SIG-M5 treated with dmso at 0.1 percent for 504 hours (cell line): Measurements from ENCODE around the gene C8A.

Source experiments
- DNase-seq: peaks from one replicate; lab custom pipeline; 2025; ENCODE audit not compliant: unreplicated experiment; lab: John Stamatoyannopoulos, UW

Gene C8A

DNA sequence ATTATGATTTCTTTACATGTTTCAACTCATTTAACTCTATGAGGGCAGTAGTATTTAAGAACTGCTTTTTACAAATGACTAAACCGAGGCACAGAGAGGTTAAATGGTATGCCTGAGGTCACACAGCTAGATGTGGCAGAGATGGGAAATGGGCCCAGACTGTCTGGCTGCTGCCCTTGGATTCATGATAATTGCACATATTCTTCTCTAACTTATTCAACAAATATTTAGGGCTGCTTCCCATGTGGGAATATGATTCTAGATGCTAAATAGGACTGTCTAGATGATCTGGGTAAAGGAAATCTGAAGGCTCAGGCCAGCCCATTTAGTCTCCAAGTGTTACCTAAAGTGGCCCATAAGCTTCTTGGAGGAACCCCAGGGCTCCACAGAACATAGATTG lies 26.2 kb downstream of the C8A start:
- DNase-seq = no peak

DNA sequence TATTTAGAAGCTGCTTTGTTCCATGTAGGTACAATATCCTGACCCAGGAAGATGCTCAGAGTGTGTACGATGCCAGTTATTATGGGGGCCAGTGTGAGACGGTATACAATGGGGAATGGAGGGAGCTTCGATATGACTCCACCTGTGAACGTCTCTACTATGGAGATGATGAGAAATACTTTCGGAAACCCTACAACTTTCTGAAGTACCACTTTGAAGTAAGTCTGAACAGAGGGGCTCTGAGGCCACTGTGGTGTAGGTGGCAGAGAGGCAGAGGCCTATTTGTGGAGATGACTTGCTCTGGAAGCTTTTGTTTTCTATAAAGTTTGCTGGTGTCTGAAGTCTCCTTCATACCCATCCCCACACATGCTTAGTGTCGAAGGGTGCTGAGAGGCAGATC lies 26.8 kb downstream of the C8A start:
- DNase-seq = no peak

DNA sequence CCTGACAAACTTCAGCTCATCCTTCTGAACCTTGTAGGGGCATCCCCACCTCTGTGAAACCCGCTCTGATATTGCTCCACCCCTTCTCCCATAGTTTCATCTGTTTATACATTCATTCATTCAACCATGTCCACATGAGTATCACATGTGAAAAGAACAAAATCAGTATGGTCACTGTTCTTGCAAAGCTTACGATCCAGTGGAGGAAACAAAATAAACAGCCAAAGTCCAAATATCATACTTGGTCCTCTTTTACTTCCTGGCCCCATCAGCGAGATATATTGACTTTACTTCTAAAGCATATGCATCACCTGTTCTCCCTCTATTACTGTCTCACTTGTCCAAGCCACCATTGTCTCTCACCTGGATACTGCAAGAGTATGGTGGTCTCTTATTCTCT lies 35.6 kb downstream of the C8A start:
- DNase-seq = no peak

DNA sequence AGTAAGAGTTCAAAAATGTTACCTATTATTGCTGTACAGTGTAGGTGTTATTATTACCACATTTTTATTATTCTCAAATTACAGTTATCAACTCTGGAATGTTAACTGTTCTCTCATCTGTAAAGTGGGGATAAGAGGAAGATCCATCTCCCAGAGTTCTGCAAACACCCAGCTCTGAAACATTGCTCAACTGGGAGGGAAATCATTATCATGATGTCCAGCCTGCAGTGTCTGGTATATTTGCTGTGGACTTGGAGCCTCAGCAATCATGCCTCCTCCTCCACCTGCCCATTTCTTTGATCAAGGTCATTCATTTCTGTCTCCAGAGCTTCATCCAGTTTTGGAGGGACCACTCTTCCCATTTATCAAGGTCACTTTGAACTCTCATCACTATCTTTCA lies 39.4 kb downstream of the C8A start:
- no peak for DNase-seq

DNA sequence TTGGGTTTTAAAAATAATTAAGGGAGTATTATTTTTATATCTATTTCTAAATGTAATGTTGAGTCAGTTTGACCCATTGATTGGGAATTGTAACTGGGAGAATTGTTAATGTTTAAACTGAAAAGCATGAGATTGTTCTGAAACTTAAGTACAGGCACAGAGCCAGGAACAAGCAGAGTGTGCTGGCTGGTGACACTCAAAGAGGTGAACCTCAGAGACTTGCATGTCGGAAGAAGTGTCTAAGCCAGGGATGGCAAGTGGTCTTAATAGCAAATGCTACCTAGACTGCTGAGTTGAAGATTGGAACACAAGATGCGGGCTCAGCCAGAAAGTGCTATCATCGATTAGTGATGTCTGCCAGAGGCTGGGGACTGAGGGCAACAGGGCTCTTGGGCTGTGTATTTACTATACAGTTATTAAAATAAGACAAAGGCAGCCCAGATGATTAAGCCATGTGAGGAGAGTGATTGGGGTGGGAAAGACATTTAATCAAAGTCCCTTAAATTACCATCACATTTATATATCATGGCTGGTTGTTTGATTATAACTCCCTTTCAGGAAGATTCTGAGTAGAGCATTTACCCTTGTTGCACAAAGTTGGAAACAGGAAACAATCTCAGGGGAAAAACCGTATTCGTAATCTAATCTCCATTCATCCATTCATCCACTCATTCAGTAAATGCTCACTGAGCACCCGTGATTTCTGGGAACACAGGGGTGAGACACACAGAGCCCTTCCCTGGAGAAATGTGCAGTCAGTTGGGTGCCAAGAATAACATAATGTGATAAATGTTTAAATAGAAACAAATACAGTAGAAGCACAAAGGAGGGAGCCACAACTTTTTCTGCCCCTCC lies 42.8 kb downstream of the C8A start:
- DNase-seq = no peak

DNA sequence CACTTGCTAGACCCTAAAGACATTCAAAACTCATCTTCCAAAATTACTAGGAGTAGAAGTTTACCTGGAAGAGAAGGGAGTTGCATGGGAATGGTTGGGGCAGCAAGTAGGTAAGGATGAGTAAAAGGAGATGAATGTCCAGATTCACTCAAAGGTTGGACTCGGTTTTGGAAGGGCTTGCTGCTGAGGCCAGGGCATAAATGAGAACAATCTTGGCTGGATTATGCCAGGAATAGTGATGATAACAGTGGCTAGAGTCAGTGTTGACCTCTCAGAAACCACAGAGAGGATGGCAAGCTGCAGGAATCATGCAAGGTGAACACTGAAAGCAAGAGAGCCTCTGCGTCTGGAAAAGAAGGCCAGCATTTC lies 43.4 kb downstream of the C8A start:
- no peak for DNase-seq

DNA sequence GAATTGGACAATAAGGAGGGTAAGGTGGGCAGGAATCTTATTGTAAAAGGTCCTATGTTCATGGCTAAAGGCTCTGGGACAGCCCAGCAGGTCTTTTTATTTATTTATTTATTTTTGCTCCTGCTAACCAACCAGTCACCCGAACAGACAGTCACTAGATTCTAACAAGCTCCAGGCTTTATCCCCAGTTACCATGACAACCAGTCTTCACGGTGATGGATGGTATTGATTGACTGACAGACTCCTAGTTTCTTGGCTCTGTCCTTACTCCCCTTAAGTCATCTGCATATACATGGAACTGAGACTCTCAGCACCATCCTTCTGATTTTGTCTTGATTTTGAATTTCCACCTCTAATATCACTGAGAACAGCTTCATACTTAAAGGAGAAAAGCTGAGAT lies 44.3 kb downstream of the C8A start:
- no peak for DNase-seq

DNA sequence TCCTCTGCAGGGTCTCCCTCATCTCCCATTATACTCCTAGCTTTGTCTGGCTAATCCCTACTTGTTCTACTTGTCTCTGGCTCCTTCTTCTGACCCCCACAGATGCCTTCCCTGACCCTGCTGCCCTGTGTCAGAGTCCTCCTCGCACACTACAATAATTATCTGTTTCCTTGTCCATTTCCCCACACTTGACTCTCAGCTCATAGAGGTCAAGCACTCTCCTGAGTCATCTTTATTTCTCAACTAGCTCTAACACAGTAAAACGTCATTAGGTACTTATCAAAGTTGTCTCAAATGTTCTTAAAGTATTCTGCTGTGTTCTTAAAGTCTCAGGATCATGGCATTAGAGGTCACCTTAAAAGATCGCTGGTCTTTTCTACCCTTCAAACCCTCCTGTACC lies 47.1 kb downstream of the C8A start:
- DNase-seq = no peak

DNA sequence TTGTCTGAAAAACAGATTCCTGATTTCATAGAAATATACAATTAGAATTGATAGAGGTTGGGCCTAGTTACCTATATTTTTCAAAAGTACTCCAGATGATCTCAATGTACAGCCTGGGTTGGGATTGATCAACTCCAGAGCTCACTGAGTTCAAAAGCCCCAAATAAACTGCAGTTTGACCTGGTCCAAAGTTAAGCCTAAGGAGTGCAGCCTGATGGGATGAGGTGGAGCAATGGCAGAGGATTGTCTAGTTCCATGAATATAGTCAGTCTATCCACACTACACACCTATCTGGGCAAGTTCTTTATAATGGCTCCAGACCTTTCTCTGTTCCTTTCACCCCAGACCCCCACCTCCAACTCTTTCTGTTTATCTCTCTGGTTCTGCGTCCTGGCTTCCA lies 49.2 kb downstream of the C8A start:
- DNase-seq = no peak

DNA sequence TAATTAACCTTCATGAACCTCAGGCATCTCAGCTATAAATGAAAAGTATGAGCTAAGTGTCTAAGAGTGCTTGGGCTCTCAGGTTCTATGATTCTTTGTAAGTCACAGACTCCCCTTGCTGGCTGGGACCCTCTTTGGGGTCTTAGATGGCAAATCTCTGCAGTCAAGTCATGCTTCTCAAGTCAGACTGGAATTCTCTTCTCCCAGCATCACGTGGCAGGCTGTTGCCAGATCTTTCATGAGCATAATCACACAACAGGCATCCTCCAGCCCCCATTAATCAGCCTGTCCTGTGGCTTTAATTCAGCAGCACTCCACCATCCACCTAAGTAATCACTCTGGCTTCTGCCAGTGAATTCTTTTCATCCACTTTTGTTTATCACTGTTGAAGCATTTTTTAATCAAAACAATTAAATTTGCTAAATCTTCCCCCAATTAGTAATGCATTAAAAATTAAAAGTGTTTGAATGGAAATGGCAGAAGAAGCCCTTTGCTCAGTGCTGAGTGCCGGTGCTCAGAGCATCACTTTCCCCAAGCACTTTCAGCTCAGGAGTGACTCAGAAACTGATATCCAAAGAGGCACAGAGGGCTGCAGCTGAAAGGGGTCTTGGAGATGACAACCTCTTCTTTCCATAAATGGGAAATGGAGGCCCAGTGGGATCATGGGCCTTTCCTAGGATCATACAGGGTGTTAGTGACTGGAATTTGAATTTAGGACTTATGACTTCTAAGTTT lies 50.2 kb downstream of the C8A start:
- DNase-seq = no peak

DNA sequence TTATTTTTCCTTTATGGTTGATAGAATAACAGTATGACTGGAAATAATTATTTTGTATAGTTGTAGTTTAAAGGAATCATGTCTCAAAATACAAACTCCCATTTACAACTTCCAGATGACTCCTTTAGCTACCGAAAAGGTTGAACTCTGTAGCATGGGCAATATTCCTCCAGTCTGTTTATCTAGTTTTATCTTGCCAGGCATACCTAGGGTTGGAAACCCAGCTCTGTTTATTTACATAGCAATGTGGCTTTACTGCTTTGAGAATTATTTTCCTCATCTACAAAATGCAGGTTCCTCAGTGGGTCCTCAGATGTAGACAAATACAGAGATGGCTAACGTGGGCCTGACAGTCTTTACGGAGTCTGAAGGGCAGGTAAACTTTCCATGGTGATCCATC lies 51.1 kb downstream of the C8A start:
- DNase-seq = no peak

DNA sequence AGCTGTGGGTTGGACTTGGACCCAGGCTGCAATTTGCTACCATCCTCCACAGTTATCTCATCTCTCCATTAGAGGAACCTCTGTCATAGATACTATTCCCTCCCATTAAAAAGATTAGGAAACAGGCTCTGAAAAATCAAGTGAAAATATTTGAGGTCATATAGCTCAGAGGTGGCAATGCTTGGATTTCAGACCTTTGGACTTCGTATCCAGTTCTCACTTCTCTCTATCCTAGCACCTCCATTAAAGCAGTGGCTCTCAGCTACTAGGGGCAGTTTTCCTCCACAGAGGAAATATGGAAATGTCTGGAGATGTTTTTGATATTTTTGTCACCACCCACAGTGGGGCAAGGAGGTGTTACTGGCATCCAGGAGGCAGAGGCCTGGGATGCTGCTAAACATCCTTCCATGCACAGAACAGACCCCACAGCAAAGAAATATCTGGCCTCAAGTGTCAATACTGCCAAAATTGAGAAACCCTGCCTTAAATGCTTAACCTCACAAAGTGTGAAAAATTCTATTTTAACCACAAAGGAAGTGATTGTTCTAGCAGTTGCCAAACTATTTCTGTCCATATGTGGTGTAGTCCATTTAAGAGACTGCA lies 54.1 kb downstream of the C8A start:
- DNase-seq = peak; percentile 2

DNA sequence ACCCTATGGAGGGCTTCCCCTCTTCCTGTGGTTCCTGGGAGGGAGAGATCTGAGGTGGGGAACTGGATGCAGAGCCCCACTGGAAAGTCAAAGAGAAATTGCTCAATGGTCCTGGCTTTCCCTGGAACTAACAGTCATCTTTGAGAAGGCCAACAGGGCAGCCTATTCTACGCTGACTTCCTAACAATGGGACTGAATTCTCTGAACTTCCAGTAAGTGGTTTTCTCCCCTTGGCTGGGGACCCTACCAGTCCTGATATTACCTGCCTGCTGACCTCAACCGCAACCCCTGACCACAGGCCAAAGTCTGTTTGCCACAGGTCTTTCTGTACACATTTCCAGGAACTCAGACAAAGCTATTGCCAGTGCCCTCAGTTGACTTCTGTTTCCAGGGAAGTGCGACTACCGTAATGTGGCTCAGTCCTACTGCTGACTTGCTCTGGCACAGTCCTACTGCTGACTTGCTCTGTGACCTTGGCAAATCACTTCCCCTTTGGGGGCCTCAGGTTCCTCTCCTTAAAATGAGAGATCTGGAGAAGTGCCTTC lies 55.9 kb downstream of the C8A start:
- no peak for DNase-seq

DNA sequence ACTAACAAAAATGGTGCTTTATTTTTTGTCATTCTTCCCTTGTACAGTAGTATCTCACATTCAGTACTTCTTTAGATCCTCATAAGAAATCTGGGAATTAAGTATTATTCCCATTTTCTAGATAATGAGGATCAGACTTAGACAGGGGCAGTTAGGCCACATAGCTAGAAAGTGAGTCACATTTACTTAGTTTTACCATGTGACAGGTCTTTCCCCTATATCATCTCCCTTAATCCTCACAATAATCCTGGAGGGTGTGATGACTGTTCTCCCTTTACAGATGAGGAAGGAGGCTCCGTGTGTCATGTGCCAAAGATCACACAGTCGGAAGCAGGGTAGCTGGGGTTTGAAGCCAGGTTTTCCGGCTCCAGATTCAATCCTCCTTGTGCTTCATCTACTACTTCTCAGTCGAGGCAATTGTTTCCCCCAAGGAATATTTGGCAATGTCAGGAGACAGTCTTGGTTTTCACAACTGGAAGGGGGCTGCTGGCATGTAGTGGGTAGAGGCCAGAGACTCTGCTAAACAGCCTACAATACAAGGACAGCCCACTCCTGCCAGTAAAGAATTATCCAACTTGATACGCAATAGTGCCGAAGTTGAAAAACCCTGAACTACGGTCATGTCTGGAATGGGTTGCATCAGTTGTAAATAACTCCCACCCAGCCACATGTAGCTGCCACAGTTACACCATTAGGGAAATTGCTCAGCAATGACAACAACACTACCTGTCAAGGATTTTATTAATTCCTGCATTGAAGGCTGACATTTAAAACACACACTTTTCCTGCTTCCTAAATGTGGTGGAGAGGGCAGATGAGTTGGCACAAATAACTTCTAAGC lies 56.7 kb downstream of the C8A start:
- no peak for DNase-seq

DNA sequence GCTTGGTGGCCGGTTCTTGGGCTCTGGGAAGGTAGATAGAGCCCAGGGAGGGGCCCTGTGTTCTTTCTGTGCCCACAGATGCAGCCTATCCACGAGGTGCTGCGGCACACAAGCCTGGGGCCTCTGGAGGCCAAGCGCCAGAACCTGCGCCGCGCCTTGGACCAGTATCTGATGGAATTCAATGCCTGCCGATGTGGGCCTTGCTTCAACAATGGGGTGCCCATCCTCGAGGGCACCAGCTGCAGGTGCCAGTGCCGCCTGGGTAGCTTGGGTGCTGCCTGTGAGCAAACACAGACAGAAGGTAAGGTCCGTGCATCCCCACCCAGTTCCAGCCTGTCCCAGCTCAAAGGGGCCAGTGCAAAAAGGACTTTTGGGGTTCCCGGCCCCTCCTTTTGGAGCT lies 57.7 kb downstream of the C8A start:
- no peak for DNase-seq

DNA sequence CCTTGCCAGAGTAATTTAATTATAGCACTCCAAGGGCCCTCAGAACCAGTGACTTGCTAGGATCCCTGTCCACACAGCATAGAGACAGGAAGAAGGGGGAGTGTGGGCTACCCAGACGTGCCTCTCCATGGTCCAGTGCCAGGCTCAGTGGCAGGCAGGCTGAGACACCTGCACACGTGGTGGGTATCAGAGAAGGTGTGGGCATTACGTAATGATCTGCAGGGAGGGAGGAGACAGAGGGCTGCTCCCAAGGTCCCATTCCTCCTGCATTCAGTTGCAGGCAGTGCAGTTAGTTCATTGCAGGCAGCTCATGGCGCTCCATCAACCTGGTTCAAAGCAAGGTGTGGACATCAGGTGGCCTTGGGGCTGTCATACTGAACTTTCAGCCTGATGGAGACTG lies 61.4 kb downstream of the C8A start:
- no peak for DNase-seq

DNA sequence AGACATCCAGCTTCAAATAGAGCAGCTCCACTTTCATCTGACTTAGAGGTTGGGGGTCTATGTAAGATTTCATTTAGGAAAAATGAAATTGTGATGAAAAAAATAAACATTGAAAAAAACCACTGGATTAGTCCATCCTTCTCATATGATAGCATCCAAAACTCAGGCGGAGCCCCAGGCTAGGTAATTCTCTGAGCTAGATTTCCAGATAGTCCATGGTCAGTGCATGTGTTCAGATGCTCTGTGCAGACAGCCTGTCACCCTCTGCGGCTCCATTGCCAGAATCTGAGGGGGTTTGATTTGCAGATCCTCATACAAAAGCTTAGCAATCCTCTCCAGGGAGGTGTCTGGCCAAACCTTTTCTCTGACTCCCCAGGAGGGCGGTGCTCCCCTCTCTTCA lies 62.0 kb downstream of the C8A start:
- no peak for DNase-seq

DNA sequence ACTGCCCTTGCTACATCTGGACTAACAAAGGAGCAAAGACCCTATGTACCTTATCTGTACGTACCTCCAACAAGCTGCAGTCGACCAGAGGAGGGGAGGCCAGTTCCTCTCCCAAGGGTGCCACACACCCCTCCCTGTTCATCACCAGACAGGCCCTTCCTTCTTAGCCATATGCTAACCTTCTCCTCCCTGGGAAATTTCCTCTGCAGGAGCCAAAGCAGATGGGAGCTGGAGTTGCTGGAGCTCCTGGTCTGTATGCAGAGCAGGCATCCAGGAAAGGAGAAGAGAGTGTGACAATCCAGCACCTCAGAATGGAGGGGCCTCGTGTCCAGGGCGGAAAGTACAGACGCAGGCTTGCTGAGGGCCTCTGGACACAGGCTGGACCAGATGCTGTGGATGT lies 62.8 kb downstream of the C8A start:
- no peak for DNase-seq

DNA sequence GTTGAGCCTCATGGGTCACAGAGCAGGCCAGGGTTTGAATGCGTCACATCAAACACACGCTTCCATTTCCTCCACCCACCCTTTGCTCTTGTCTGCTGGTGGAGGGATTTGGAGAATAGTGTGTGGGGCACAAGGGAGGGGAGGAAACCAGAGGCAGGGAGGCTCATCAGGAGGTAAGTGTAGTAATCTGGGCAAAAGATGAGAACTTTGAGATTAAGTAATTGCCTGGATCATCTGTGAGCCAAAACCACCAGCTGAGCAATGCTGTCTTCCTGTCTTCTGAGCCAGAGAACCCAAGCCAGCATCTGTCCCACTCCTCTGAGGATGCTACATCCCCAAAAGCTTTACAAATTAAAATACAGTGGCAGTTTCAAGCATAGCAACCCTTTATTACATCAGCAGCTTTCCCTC lies 66.0 kb downstream of the C8A start:
- no peak for DNase-seq

DNA sequence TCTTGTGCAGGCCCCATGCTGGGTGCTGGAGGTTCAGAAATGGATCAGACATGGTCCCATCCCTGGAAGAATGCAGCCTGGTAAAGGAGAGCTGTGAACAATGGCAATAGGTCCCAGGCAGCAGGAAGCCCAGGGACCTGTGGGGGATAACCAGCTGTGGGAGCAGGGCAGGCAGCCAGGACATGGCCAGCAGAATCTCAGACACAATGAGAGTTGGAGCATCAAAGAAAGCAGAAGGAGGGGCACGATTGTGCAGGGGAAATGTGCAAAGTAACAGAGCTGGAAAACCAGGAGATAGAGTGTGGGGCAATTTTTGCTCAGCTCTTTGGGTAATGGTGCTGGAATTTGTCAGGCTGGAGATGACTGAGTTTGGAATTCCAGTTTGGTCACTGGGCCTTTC lies 66.9 kb downstream of the C8A start:
- DNase-seq = no peak

DNA sequence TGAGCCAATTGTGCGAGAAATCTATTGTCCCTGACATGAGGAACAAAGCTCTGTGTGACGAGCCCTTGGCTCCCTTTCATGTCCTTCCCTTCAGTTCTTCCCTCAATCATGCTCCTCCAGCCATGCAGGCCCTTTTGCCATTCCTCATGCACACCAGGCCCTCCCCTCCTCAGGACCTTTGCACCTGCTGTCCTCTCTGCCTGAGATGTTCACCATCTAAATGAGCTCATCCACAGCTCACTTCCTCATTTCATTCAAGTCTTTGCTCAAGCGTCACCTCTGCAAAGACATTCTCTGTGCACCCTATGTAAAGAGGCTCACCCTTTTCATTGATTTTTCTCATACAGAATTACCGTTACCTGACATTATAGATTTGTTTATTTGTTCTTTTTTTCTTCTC lies 67.5 kb downstream of the C8A start:
- no peak for DNase-seq
